ENCODE data around the gene SORCS2. TPM values are rescaled to one million over a fixed set of nuclear protein-coding genes. Genes with fewer than 3 reads are reported as not detected.

SORCS2 gene
- total RNA-seq, 4 donors from 2014 or later: 0.26 to 17.1 (median 2.9) TPM

DNA sequence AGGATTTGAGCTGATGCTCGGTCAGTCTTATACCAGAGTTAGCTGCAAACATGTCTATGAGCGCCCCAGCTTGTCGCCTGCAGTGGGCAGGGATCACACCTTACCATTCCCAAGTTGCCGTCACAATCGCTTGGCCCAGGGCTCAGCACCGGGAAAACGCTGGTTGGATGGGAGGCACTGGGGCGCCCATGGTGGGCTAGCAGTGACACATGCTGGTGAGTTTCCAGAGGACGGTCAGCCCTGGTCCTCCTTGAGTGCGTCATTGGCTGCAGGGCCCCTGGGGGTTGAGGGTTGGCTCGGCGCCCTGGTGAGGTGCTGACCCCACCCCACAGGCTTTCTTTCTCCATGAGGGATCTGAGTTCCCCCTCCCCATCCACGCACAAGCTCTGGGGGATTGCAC, 50.4 kb downstream of the SORCS2 start:
- no peak for TF ChIP-seq POLR2A (IDR thresholded peaks at IDR 0.05)
- TF ChIP-seq, protein P1, sequence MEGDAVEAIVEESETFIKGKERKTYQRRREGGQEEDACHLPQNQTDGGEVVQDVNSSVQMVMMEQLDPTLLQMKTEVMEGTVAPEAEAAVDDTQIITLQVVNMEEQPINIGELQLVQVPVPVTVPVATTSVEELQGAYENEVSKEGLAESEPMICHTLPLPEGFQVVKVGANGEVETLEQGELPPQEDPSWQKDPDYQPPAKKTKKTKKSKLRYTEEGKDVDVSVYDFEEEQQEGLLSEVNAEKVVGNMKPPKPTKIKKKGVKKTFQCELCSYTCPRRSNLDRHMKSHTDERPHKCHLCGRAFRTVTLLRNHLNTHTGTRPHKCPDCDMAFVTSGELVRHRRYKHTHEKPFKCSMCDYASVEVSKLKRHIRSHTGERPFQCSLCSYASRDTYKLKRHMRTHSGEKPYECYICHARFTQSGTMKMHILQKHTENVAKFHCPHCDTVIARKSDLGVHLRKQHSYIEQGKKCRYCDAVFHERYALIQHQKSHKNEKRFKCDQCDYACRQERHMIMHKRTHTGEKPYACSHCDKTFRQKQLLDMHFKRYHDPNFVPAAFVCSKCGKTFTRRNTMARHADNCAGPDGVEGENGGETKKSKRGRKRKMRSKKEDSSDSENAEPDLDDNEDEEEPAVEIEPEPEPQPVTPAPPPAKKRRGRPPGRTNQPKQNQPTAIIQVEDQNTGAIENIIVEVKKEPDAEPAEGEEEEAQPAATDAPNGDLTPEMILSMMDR (IDR thresholded peaks at IDR 0.05): no peak
- no peak overlapping the region for H3K27ac ChIP-seq
- no peaks in the 10 kb centered on the region for H3K27me3 ChIP-seq
- H3K9me3 ChIP-seq: no peaks in the 10 kb centered on the region
- intact Hi-C loops (cut with DNase I; ENCODE audit: low total_unique reads): no loop called here
- no peaks in the 10 kb centered on the region for H3K36me3 ChIP-seq
- no peak for DNase-seq
- no peaks in the 10 kb centered on the region for H3K4me1 ChIP-seq
- H3K4me3 ChIP-seq: no peak overlapping the region

DNA sequence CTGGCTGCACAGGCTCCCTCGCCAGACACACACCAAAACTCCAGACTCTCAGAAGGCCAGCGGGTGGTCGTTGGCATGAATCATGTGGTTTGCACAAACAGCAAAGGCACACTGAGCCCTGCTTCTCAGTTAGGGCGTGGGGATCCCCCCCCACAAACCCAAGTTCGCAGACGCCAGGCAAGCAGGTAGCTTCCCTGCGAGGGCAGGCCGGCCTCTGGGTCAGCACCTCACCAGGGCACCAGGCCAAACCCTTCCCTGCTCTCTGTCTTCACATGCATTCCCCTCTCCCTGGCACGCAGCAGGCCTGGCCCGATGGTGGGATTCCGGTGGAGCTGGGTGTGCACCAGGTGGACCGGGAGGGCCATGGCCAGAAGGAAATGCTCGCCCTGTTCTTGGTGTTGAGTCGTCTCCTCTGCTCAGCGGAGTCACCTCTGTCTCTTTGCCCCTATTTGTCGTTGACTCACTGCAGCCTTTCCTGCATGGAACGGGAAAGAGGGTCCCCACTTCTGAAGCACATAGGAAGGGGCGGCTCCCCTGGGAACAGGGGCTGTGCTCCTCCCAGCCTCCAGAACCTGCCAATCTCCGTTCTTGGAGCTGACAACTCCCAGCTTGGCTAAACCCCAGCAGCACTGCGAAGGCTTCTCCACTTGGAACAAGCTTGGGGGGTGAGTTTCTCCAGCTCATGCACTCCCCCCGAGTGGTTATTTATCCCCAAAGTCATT, 51.4 kb downstream of the SORCS2 start:
- H3K4me1 ChIP-seq: no peaks in the 10 kb centered on the region
- intact Hi-C loops (cut with DNase I; ENCODE audit: low total_unique reads): no loop called here
- no peak for DNase-seq
- no peak overlapping the region for H3K27ac ChIP-seq
- TF ChIP-seq POLR2A (IDR thresholded peaks at IDR 0.05): no peak
- TF ChIP-seq, protein P1 (IDR thresholded peaks at IDR 0.05): no peak
- H3K4me3 ChIP-seq: no peak overlapping the region
- H3K9me3 ChIP-seq: no peaks in the 10 kb centered on the region
- H3K36me3 ChIP-seq: no peaks in the 10 kb centered on the region
- H3K27me3 ChIP-seq: no peaks in the 10 kb centered on the region

DNA sequence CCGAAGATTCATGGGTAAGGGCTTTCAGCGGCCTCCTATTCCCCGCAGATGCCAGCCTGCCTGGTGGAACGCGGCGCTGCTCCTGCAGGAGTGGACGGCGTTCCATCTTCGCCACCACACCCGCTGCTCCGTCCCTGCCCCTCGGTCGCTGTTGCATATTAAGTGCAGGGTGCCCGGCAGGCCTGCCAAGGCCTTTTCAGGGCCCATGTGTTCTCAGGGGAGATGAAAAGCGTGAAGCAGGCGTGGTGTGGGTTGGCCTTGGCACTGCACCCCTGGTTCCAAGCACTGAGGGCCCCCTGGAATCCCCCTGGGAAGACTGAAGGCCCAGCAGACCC, 52.0 kb downstream of the SORCS2 start:
- intact Hi-C loops (cut with DNase I; ENCODE audit: low total_unique reads): no loop called here
- no peak overlapping the region for H3K4me3 ChIP-seq
- H3K4me1 ChIP-seq: no peaks in the 10 kb centered on the region
- no peak for DNase-seq
- no peaks in the 10 kb centered on the region for H3K36me3 ChIP-seq
- no peak for TF ChIP-seq POLR2A (IDR thresholded peaks at IDR 0.05)
- TF ChIP-seq, protein P1 (IDR thresholded peaks at IDR 0.05): no peak
- H3K27ac ChIP-seq: no peak overlapping the region
- no peaks in the 10 kb centered on the region for H3K27me3 ChIP-seq
- no peaks in the 10 kb centered on the region for H3K9me3 ChIP-seq

DNA sequence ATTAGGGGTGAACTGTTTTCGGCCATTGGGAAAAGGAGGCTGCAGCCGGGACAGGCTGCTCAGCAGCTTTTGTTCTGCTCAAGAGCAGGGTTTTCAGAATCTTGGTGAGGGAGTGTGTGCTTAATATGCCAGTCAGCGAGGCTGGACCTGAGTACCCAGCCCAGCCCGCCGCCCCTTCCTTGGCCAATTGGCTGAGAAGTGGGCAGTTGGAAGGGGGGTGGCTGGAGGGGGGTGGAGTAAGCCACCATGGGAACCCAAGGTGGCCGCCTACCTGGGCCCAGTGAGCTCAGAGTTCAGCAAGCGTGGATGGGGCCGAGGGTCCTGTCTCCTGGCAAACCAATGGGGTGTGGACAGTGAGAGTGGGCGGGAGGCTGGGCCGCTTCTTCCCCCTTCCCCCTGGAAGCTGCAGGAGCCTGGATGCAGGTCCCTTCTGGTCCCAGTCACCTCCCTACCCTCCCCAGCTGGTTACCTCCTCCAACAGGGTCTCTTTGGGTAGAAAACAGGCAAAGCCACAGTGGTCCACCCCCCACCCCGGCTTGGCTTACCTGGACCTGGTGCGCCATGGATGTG, 52.5 kb downstream of the SORCS2 start:
- intact Hi-C loops (cut with DNase I; ENCODE audit: low total_unique reads): no loop called here
- no peak overlapping the region for H3K27ac ChIP-seq
- H3K36me3 ChIP-seq: no peaks in the 10 kb centered on the region

DNA sequence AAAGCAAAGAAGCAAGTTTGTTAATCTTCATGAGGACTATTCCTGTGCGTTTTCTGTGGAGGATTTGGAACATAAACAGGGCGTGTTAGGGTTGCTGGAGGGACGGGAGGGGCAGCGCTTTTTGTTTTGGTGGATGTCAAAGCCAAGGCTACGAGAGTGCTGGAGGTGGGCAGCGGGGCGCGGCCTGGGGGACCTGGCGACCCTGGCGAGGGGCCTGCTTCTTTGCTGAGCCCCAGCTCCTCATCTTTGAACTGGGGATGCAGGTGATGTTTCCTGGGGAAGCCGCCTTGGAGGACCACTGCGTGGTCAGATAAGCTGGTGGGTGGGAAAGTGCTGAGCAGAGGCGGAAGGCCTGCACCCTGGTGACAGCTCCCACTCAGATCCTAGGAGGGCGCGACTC, 55.2 kb downstream of the SORCS2 start:
- no peaks in the 10 kb centered on the region for H3K36me3 ChIP-seq
- no peak overlapping the region for H3K27ac ChIP-seq
- TF ChIP-seq, protein P1 (IDR thresholded peaks at IDR 0.05): no peak
- no peak for TF ChIP-seq POLR2A (IDR thresholded peaks at IDR 0.05)

More for the DNA sequence above, 52.5 kb downstream of the SORCS2 start:
- no peaks in the 10 kb centered on the region for H3K9me3 ChIP-seq
- H3K4me1 ChIP-seq: peaks cover 0 to 4% of the 10 kb centered on the region in 2 donors
- TF ChIP-seq POLR2A (IDR thresholded peaks at IDR 0.05): no peak
- TF ChIP-seq, protein P1 (IDR thresholded peaks at IDR 0.05): no peak
- no peak overlapping the region for H3K4me3 ChIP-seq
- no peak for DNase-seq
- no peaks in the 10 kb centered on the region for H3K27me3 ChIP-seq

More for the DNA sequence above, 55.2 kb downstream of the SORCS2 start:
- intact Hi-C loops (cut with DNase I; ENCODE audit: low total_unique reads): no loop called here
- Histone ChIP-seq H3K4me3 (no peak overlapping the region), H3K9me3 (no peaks in the 10 kb centered on the region), H3K4me1 (peaks cover 0 to 6% of the 10 kb centered on the region in 2 donors), H3K27me3 (no peaks in the 10 kb centered on the region)
- no peak for DNase-seq

All from uterus (tissue), 4 donors.